MM.1S (cell line): ENCODE data around the gene CCDC86.

ENCODE experiments used
- DNase-seq: peaks from one replicate; pipeline ENCODE4 v3.0.0-alpha.2; 2015
- H2AFZ ChIP-seq: fragments of 300-600 bp; sonication (generic); 2 replicates; pipeline ENCODE4 v1.6.0; 2016; ENCODE audit warnings: antibody characterized with exemption, low read length
- H3F3A ChIP-seq: fragments of 300-600 bp; sonication (generic); 2 replicates; pipeline ENCODE4 v1.6.1; 2016; ENCODE audit warnings: mild to moderate bottlenecking, antibody characterized with exemption, low read length, moderate library complexity, mixed read lengths; ENCODE audit not compliant: insufficient read depth
- H3K27ac ChIP-seq: fragments of 300-600 bp; sonication (generic); 2 replicates; pipeline ENCODE4 v1.5.1; 2016; ENCODE audit warnings: mild to moderate bottlenecking, low read length
- H3K27me3 ChIP-seq: fragments of 300-600 bp; sonication (generic); replicated peaks from 2 replicates; pipeline ENCODE4 v1.6.0; 2016; ENCODE audit warnings: low read length; ENCODE audit not compliant: insufficient read depth
- H3K36me3 ChIP-seq: fragments of 300-600 bp; sonication (generic); replicated peaks from 2 replicates; pipeline ENCODE4 v1.6.1; 2016; ENCODE audit warnings: mild to moderate bottlenecking, low read length, mixed read lengths; ENCODE audit not compliant: insufficient read depth
- H3K4me1 ChIP-seq: fragments of 300-600 bp; sonication (generic); 2 replicates; pipeline ENCODE4 v1.6.1; 2016; ENCODE audit warnings: low read length, mixed read lengths
- H3K4me2 ChIP-seq: fragments of 300-600 bp; sonication (generic); 2 replicates; pipeline ENCODE4 v1.6.0; 2016; ENCODE audit warnings: low read depth, low read length
- H3K4me3 ChIP-seq: fragments of 300-600 bp; sonication (generic); 2 replicates; pipeline ENCODE4 v1.5.1; 2016; ENCODE audit warnings: low read length, mixed read lengths
- H3K79me2 ChIP-seq: fragments of 300-600 bp; sonication (generic); 2 replicates; pipeline ENCODE4 v1.6.1; 2016; ENCODE audit warnings: mixed run types, low read length, mixed read lengths
- H3K9ac ChIP-seq: fragments of 300-600 bp; sonication (generic); 2 replicates; pipeline ENCODE4 v1.6.1; 2016; ENCODE audit warnings: low read length, mixed read lengths
- H3K9me2 ChIP-seq: fragments of 300-600 bp; sonication (generic); replicated peaks from 2 replicates; pipeline ENCODE4 v1.6.1; 2016; ENCODE audit warnings: mild to moderate bottlenecking, low read length, mixed read lengths; ENCODE audit not compliant: insufficient read depth
- H3K9me3 ChIP-seq: fragments of 300-600 bp; sonication (generic); replicated peaks from 2 replicates; pipeline ENCODE4 v1.6.1; 2016; ENCODE audit warnings: mild to moderate bottlenecking, low read length, mixed read lengths; ENCODE audit not compliant: insufficient read depth
- H4K20me1 ChIP-seq: fragments of 300-600 bp; sonication (generic); 2 replicates; pipeline ENCODE4 v1.6.1; 2016; ENCODE audit warnings: mild to moderate bottlenecking, low read length, moderate library complexity, mixed read lengths; ENCODE audit not compliant: insufficient read depth
- EZH2 ChIP-seq: fragments of 300-600 bp; sonication (generic); optimal IDR thresholded peaks from 2 replicates; pipeline ENCODE3; 2017; ENCODE audit warnings: low read depth, mild to moderate bottlenecking, antibody characterized with exemption, low read length, mixed read lengths
- EZH2phosphoT487 ChIP-seq: fragments of 300-600 bp; sonication (generic); IDR thresholded peaks from 2 replicates; pipeline ENCODE4 v1.6.1; 2018; ENCODE audit warnings: antibody characterized with exemption, low read length
- TF ChIP-seq, protein P1 (sequence below): fragments of 300-600 bp; sonication (generic); IDR thresholded peaks from 2 replicates; pipeline ENCODE4 v1.5.1; 2016; ENCODE audit warnings: antibody characterized with exemption, low read length, mixed read lengths

The CCDC86 gene

GRCh38 chr11:60851327-60852104 lies 9.6 kb downstream of the CCDC86 start:
- Histone ChIP-seq H3K4me1 (no peaks in the 10 kb centered on the region), H3K36me3 (peaks cover 38% of the 10 kb centered on the region)
- no peak for DNase-seq

GRCh38 chr11:60852117-60852981 lies 10.4 kb downstream of the CCDC86 start:
- DNase-seq, result no peak
- no peaks in the 10 kb centered on the region for H3K9me3 ChIP-seq
- peaks cover 25% of the 10 kb centered on the region for H3K79me2 ChIP-seq
- peaks cover 42% of the 10 kb centered on the region for H3F3A ChIP-seq
- H3K27ac ChIP-seq, result no peak overlapping the region
- no peaks in the 10 kb centered on the region for H3K9me2 ChIP-seq
- H3K4me1 ChIP-seq, result no peaks in the 10 kb centered on the region
- no peaks in the 10 kb centered on the region for H3K27me3 ChIP-seq
- no peak overlapping the region for H3K4me2 ChIP-seq
- H2AFZ ChIP-seq, result no peak overlapping the region
- no peak overlapping the region for H3K4me3 ChIP-seq
- H4K20me1 ChIP-seq, result no peaks in the 10 kb centered on the region
- H3K9ac ChIP-seq, result no peak overlapping the region
- peaks cover 37% of the 10 kb centered on the region for H3K36me3 ChIP-seq
- TF ChIP-seq EZH2 (no peak), EZH2phosphoT487 (no peak)
- TF ChIP-seq, protein P1, sequence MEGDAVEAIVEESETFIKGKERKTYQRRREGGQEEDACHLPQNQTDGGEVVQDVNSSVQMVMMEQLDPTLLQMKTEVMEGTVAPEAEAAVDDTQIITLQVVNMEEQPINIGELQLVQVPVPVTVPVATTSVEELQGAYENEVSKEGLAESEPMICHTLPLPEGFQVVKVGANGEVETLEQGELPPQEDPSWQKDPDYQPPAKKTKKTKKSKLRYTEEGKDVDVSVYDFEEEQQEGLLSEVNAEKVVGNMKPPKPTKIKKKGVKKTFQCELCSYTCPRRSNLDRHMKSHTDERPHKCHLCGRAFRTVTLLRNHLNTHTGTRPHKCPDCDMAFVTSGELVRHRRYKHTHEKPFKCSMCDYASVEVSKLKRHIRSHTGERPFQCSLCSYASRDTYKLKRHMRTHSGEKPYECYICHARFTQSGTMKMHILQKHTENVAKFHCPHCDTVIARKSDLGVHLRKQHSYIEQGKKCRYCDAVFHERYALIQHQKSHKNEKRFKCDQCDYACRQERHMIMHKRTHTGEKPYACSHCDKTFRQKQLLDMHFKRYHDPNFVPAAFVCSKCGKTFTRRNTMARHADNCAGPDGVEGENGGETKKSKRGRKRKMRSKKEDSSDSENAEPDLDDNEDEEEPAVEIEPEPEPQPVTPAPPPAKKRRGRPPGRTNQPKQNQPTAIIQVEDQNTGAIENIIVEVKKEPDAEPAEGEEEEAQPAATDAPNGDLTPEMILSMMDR, result no peak

More at GRCh38 chr11:60851327-60852104, 9.6 kb downstream of the CCDC86 start:
- Histone ChIP-seq H3F3A (peaks cover 42% of the 10 kb centered on the region), H3K4me3 (no peak overlapping the region), H3K4me2 (no peak overlapping the region), H3K27ac (no peak overlapping the region), H3K79me2 (peaks cover 34% of the 10 kb centered on the region), H3K9ac (no peak overlapping the region), H3K9me2 (no peaks in the 10 kb centered on the region), H3K27me3 (no peaks in the 10 kb centered on the region), H2AFZ (no peak overlapping the region), H3K9me3 (no peaks in the 10 kb centered on the region), H4K20me1 (no peaks in the 10 kb centered on the region)
- TF ChIP-seq, protein P1, result no peak
- TF ChIP-seq EZH2 (no peak), EZH2phosphoT487 (no peak)

- no peaks in the 10 kb centered on the region for H3K27me3 ChIP-seq
- no peak overlapping the region for H3K9ac ChIP-seq
- 0 out of 2 replicates have a peak, but pooled peaks cover under 1% of the 10 kb centered on the region for H3K4me1 ChIP-seq
- H3K4me2 ChIP-seq, result no peak overlapping the region
- H2AFZ ChIP-seq, result no peak overlapping the region
- H3K9me3 ChIP-seq, result no peaks in the 10 kb centered on the region
- TF ChIP-seq EZH2phosphoT487 (no peak), EZH2 (no peak)
- TF ChIP-seq, protein P1, result no peak
- H4K20me1 ChIP-seq, result no peaks in the 10 kb centered on the region
- H3F3A ChIP-seq, result peaks cover 38% of the 10 kb centered on the region
- peaks cover 31% of the 10 kb centered on the region for H3K36me3 ChIP-seq
- H3K4me3 ChIP-seq, result no peak overlapping the region
- no peak for DNase-seq
- H3K79me2 ChIP-seq, result peaks cover 16% of the 10 kb centered on the region
- H3K27ac ChIP-seq, result no peak overlapping the region
- H3K9me2 ChIP-seq, result no peaks in the 10 kb centered on the region
Measured at GRCh38 chr11:60852982-60853950, 11.4 kb downstream of the CCDC86 start.
